ENCODE data around the gene SETD9.

SETD9 gene

DNA sequence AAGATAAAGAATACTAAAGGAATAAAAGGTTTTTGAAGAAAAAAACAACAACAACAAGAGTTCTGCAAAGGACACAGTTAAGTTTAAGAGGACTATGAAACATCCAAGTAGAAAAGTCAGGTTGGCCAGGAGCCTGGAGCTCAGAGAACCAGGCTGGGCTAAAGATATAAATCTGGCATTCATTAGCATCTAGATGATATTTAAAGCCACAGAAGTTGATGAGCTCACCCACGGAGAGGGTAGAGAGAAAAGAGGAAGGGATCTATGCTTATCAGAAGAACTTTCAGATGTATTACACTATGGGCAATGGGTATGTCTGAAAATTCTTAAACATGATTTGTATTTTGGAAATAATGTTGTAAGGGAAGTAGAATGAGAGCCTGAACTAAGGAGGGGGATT lies 32.6 kb downstream of the SETD9 start:
- no peak for DNase-seq

DNA sequence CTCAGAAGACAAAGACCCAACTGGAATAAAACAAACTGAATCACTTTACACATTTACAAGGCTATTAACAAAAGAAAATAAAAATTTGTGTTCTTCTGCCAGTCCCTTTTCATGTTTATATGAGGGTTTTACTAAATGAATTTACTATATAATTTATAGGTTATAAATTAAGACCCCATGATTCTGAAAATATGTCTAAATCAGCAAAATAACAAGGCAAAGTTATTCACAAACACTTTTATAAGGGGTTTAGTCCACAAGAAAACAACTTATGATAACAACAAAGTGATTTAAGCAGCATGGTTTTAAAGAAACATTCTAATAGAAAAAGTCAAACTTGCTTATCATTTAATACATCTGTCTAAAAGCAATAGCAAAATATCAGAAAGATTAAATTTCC lies 37.7 kb downstream of the SETD9 start:
- no peak for DNase-seq

GRCh38 chr5:56950626-56951125 lies 41.3 kb downstream of the SETD9 start:
- DNase-seq, result peak; percentile 6

GRCh38 chr5:56951126-56951945 lies 41.9 kb downstream of the SETD9 start:
- no peak for DNase-seq

DNA sequence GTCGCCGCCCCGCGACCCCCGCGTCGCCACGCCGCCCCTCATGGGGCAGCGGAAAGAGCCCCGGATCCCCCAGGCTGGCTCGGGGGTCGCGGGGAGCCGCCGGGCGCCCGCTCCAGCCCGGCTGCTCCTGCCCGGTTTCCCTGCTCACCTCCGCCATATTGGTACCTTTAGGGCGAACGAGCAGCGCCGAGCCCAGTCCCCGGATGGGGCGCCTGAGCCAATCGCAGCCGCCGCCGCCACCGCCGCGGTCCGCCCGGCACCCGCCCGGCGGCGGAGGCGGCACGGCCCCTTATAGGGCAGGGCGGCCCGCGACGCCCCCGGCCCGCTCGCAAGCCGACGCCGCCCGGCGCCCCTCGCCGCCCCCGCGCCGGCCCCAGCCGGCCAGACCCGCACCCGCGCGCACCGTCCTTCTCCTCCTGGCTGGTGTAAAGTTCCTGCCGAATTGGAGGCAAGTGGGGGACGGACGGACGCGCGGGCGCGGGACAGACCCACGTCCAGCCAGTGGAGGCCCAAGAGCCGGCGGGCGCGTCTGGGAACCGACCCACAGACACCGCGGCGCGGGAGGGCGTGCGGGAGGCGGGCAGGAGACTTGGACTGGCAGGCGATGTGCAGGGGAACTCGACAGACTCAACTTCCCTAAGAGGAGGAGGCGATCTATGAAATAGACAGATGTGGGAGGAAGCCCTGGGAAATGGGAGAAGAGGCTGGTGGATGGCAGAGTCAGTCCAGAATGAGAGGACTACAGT lies 42.7 kb downstream of the SETD9 start, which contains the start of gene MIER3:
TSS of gene MIER3 (minus strand) at position 178 of the 746 bp plus-strand sequence. CDS start at position 157, 21 bp downstream.
- DNase-seq, result peak; percentile 26

DNA sequence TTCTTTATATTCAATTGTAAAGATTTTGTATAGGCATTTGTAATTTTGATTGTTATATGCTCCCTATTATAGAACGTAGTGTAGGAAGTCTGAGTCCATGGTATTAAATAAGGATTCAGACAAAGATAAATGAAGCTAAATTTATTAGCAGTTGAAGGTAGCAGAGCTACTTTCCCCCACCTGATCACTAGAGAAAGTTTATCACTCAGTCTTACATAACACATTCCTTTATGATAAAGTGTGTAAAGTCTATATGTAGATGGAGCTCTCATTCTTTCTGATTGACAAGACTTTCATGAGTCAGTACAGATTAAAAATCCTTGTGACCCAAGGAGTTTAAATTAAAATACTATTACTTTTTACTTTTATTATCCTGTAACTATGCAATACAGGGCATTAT lies 44.9 kb downstream of the SETD9 start:
- no peak for DNase-seq

DNA sequence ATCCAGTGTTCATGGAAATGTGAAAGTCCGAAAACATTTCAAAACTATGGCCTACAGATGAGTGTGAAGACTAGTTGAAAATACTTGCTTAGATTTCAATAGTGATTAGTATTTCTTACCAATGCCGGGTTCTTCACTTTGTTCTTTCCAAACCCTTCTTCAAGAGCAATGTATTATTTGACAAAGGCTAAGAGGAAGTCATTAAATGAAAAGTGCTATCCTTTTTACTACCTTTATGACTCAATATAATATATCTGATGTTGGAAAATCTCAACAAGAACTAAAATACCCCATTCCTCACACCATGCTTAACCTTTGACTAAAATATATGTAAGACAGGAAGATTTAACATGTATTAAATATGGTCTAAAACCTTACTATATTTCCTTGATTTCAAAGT lies 49.2 kb downstream of the SETD9 start:
- no peak for DNase-seq

DNA sequence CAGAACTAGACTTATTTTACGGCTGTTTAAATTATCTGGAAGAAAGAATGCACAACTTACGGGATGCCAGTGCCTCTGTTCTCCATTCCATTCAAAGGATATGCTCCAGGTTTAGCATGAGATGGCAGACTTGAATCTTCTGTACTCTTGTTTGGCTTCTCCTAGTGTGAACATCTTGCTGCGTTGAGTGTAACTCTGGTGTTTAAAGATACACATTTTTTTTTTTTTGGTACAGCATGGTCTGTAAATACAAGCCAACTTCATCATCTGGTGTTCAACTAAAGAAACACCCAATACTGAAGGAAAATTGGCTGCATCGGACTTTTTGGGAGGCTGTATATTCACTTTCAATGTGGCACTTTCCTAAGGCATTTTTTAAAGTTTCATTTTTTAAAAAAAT lies 49.9 kb downstream of the SETD9 start:
- no peak for DNase-seq

DNA sequence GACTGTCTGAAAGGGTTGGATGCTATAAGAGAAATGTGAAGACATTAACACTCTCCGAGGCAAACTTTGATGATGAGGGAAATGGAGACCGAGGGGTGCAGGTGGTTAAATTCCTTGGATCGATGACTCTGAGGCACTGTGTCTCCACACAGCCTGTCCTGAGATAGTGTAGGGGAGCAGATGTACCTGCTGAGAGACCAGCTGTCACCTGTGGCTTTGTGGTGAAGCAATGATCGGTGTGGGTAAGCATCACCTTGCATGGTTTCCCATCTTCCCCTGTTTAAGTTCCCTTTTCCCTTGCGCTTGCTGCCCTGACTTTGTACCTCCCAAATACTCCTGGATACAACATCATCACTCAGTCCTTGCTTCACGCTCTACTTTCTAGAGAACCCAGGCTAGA lies 52.4 kb downstream of the SETD9 start:
- no peak for DNase-seq

DNA sequence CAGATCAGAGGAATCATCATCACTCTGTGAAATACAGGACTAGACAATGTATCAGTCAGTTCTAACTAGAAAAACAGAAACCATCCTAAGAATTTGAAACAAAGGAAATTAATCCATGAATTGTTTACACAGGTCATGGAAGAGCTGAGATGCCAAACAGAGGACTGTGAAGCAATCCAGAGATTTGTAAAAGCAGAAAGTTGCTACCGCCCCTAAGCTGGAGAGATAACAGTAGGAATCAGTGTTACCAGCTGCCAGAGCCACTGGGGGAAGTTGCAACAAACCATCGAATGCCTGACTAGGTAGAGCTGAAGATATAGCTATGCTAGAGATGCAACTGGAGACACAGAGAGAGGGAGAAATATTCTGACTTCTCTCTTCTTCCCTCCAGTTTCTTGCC lies 52.9 kb downstream of the SETD9 start:
- no peak for DNase-seq

- no peak for DNase-seq
Observed at GRCh38 chr5:56963246-56963645, 53.9 kb downstream of the SETD9 start.

DNA sequence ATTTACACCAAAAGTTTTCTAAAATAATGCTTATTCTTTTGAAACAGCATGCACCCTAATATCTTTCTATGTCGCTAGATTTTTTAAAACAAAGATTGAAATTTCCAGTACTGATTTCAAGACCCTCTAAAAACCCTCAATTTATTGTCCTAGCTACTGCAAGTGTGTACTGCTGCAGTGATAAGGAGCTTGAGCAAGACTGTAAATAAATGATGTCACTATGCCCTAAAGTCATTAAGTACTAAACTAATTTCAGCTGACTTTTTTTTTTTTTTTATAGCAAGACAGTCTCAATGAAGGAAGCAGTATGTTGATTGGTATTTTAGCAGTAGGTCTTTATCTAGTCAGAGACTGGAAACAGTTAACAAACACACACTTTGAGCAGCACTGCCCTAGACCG lies 54.8 kb downstream of the SETD9 start:
- no peak for DNase-seq

All from NCI-H526 treated with DMSO at 0.1 percent for 48 hours (cell line).